Measurements from ENCODE around the gene SBK3.

SBK3 gene, protein sequence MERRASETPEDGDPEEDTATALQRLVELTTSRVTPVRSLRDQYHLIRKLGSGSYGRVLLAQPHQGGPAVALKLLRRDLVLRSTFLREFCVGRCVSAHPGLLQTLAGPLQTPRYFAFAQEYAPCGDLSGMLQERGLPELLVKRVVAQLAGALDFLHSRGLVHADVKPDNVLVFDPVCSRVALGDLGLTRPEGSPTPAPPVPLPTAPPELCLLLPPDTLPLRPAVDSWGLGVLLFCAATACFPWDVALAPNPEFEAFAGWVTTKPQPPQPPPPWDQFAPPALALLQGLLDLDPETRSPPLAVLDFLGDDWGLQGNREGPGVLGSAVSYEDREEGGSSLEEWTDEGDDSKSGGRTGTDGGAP

DNA sequence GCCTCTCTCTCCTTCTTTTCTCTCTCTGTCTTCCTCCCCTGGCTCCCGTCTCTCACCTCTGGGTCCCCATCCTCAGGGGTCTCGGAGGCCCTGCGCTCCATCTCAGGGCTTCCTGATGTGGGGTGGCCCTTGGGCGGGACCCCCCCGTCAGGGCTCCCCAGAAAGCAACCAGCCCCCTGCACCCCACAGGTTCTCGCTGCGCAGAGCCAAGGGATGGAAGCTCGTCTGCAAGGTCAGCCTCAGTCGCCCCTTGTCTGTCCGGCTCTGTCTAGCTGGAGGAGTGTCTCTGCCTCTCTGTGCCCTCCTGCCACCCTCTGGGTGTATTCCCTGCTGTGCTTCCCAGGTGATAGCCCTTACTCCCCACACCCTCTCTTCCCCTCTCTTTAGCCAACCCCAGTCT is at the start of gene SBK3:
Gene SBK3, minus strand, starts transcription at position 101 of the 400 bp plus-strand sequence. Its CDS starts 0 bp downstream, at position 101.
- H3K27ac ChIP-seq, result no peak within 1 kb of the TSS
- TF ChIP-seq ZFX (IDR thresholded peaks at IDR 0.05; ENCODE audit: borderline replicate concordance), result no peak
- TF ChIP-seq, protein P1, sequence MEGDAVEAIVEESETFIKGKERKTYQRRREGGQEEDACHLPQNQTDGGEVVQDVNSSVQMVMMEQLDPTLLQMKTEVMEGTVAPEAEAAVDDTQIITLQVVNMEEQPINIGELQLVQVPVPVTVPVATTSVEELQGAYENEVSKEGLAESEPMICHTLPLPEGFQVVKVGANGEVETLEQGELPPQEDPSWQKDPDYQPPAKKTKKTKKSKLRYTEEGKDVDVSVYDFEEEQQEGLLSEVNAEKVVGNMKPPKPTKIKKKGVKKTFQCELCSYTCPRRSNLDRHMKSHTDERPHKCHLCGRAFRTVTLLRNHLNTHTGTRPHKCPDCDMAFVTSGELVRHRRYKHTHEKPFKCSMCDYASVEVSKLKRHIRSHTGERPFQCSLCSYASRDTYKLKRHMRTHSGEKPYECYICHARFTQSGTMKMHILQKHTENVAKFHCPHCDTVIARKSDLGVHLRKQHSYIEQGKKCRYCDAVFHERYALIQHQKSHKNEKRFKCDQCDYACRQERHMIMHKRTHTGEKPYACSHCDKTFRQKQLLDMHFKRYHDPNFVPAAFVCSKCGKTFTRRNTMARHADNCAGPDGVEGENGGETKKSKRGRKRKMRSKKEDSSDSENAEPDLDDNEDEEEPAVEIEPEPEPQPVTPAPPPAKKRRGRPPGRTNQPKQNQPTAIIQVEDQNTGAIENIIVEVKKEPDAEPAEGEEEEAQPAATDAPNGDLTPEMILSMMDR (IDR thresholded peaks at IDR 0.05), result no peak

DNA sequence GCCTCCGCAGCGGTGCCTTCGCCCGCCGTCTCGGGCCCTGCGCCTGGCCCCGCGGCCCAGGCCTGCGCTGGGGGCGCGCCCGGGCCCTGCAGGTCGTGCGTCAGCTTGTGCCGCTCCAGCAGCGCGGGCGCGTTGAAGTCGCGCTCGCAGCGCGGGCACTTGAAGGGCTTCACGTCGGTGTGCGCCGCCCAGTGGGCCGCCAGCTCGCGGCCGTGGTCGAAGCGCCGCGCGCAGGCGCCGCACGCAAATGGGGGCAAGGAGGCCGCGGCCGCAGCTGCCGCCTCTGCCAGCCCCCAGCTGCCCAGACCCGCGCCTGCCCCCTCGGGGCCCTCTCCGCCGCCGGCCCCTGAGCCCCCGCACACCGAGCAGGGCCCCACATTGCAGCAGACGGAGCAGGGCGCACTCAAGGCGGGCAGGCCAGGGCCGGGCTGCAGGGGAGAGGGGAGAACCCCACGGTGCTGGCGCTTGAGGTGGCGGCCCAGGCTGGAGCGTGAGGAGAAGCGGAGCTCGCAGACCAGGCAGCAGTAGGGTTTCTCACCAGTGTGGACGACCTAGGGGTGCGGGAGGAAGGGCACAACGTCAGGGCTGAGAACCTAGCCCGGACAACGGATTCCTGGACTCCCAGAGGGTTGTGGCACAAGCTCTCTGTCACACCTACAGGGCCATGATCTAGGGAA is 47.9 kb upstream of the SBK3 start:
- H3K27ac ChIP-seq, result no peak overlapping the region
- TF ChIP-seq, protein P1 (IDR thresholded peaks at IDR 0.05), result no peak
- no peak for TF ChIP-seq ZFX (IDR thresholded peaks at IDR 0.05; ENCODE audit: borderline replicate concordance)

DNA sequence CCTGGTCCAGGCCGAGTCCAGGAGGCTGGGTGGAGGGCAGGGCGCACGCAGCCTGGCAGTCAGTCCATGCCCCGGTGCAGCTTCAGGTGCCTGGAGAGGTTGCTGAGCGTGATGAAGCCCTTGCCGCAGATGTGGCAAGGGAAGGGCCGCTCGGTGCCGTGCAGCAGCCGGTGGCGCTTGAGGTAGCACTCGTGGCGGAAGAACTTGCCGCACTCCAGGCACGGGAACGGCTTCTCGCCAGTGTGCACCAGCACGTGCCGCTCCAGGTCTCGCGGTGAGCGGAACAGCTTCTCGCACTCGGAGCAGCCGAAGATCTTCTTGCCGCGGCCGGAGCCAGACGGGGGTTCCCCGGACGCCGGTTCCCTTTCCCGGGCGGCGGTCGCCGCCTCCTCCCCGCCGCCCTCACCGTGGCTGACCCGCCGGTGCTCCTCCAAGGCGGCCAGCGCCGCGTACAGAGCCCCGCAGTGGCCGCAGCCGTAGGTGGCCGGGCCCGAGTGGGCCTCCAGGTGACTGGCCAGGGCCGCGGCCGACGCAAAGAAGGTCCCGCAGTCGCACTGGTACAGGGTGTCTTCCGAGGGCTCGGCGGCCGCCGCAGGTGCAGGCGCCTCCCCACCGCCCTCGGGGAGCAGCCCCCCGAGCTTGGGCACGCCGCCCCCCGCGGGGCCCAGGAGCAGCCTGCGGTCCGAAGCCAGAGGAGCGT is 47.2 kb upstream of the SBK3 start:
- no peak overlapping the region for H3K27ac ChIP-seq
- TF ChIP-seq ZFX (IDR thresholded peaks at IDR 0.05; ENCODE audit: borderline replicate concordance), result no peak
- TF ChIP-seq, protein P1 (IDR thresholded peaks at IDR 0.05), result no peak

DNA sequence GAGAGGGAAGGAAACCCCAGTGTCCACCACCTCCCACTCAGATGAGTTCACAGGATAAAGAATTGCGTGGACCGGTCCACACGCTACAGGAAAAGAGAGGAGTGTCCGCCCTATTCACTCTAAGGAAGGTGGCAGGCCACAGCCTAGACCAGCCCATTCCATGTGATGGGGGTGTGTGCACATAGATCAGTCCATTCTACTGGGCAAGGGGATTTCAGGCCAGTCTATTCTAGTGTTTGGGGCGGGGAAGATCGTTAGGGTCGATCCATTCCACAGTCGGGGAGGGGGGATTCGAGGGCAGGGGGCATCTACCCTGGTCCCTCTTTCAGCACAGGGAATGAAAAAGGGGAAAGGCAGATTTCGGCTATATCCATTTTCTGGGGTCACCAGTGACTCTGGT is 46.2 kb upstream of the SBK3 start:
- no peak for TF ChIP-seq ZFX (IDR thresholded peaks at IDR 0.05; ENCODE audit: borderline replicate concordance)
- H3K27ac ChIP-seq, result peak overlapping the region; percentile 65

- no peak for TF ChIP-seq ZFX (IDR thresholded peaks at IDR 0.05; ENCODE audit: borderline replicate concordance)
- TF ChIP-seq, protein P1 (IDR thresholded peaks at IDR 0.05), result no peak
- H3K27ac ChIP-seq, result peak overlapping the region; percentile 65
Observed at GRCh38 chr19:55590617-55591016, 45.3 kb upstream of the SBK3 start.

GRCh38 chr19:55590109-55590508 is 44.8 kb upstream of the SBK3 start:
- no peak for TF ChIP-seq ZFX (IDR thresholded peaks at IDR 0.05; ENCODE audit: borderline replicate concordance)
- TF ChIP-seq, protein P1 (IDR thresholded peaks at IDR 0.05), result no peak
- no peak overlapping the region for H3K27ac ChIP-seq

GRCh38 chr19:55588738-55589137 is 43.4 kb upstream of the SBK3 start:
- no peak for TF ChIP-seq ZFX (IDR thresholded peaks at IDR 0.05; ENCODE audit: borderline replicate concordance)
- TF ChIP-seq, protein P1 (IDR thresholded peaks at IDR 0.05), result no peak
- no peak overlapping the region for H3K27ac ChIP-seq

Measured in 22Rv1 (cell line).